MCF 10A (cell line): ENCODE results near the gene PPP6R2. TPM values are rescaled to one million over a fixed set of nuclear protein-coding genes. Genes with fewer than 3 reads are reported as not detected.

Experiments used
- BruUV-seq: library from RNA; stranded (reverse); fragments of 400-500 nt; replicated peaks from 2 replicates; lab custom pipeline; 2021; lab: Mats Ljungman, UMichigan
- CTCF ChIA-PET: fragments of 300-600 bp; sonication (Branson Sonifier 250); formaldehyde crosslinking; extraction: SDS; loops from one replicate; lab custom pipeline; 2021; ENCODE audit warnings: antibody characterized with exemption, inconsistent platforms; lab: Yijun Ruan, JAX
- POLR2A ChIA-PET: fragments of 300-600, 350-650 bp; sonication (Branson Sonifier 250); formaldehyde crosslinking; extraction: SDS; loops from one replicate; lab custom pipeline; 2020; ENCODE audit warnings: antibody characterized with exemption, inconsistent platforms; lab: Yijun Ruan, JAX
- DNase-seq: peaks from one replicate; pipeline ENCODE4 v3.0.0-alpha.2; 2018; ENCODE audit not compliant: unreplicated experiment
- H3K27ac Mint-ChIP-seq: one replicate; pipeline ENCODE4 v1.8.0; 2022; ENCODE audit warnings: mild to moderate bottlenecking, low read depth, mixed read lengths; ENCODE audit not compliant: unreplicated experiment
- H3K27me3 Mint-ChIP-seq: one replicate; pipeline ENCODE4 v1.8.0; 2022; ENCODE audit warnings: mixed read lengths; ENCODE audit not compliant: insufficient read depth, unreplicated experiment
- H3K36me3 Mint-ChIP-seq: one replicate; pipeline ENCODE4 v1.8.0; 2022; ENCODE audit warnings: mild to moderate bottlenecking, moderate library complexity, mixed read lengths; ENCODE audit not compliant: insufficient read depth, unreplicated experiment
- H3K4me1 Mint-ChIP-seq: one replicate; pipeline ENCODE4 v1.8.0; 2022; ENCODE audit warnings: mixed read lengths; ENCODE audit not compliant: insufficient read depth, unreplicated experiment
- H3K4me3 Mint-ChIP-seq: one replicate; pipeline ENCODE4 v1.8.0; 2022; ENCODE audit warnings: mild to moderate bottlenecking, moderate library complexity, mixed read lengths; ENCODE audit not compliant: unreplicated experiment
- H3K9me3 Mint-ChIP-seq: one replicate; pipeline ENCODE4 v1.8.0; 2022; ENCODE audit warnings: mixed read lengths; ENCODE audit not compliant: unreplicated experiment
- CTCF ChIP-seq: fragments of 200-600 bp; IDR thresholded peaks from one replicate; pipeline ENCODE4 v1.8.0; 2022; ENCODE audit warnings: antibody characterized with exemption, mild to moderate bottlenecking; ENCODE audit not compliant: unreplicated experiment
- intact Hi-C: fragments of 100-400 bp; cut with micrococcal nuclease; formaldehyde crosslinking; loops from 2 replicates; pipeline ENCODE4 v1.14.1; 2022
- total RNA-seq: library from RNA; stranded (reverse); gene quantifications from 2 replicates; pipeline ENCODE4 v1.2.3, GENCODE V29; 2022

Gene PPP6R2
- total RNA-seq, 1 experiment from 2014 or later: 30.1 TPM

DNA sequence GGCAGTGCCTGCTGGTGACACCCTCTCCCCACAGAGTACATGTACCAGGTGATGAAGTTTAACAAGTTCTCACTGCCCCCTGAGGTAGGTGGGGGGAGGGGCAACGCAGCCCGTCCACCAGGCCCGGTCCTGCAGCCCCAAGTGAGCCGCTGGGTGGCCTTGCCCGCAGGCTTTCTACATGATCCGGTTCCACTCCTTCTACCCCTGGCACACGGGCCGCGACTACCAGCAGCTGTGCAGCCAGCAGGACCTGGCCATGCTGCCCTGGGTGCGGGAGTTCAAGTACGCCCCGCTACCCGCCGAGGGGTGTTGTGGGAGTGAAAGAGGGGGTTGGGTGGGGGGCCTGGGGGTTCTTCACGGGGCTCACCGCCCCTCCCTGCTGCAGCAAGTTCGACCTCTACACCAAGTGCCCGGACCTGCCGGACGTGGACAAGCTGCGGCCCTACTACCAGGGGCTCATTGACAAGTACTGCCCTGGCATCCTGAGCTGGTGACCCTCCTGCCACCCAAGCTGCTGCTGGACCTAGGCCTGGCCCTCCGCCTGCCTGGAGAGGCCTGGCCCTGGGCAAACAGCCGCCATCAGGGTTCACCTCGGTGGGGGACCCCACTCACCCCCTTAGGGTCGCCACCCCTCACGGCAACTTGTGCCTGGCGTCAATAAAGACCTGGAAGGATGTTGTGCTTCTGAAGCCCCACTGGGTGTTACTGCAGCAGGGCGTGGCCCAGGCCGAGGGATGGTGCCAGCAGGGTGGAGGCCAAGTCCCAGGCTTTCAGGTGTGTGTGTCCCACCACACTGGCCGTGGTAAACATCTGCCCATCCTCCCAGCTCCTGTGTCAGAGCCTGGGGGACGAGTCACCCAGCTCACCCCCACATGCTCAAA lies 146.5 kb downstream of the PPP6R2 start:
- no peak for TF ChIP-seq CTCF
- ChIA-PET POLR2A (no interaction called here), CTCF (interaction anchor here (0.9 kb wide), 1 partner anchor 9 kb away, joined by 4 read pairs; no protein-coding TSS in a partner anchor)
- Mint-ChIP-seq H3K36me3 (no peaks in the 10 kb centered on the region), H3K4me3 (no peak overlapping the region), H3K9me3 (no peaks in the 10 kb centered on the region), H3K27ac (no peak overlapping the region), H3K27me3 (no peaks in the 10 kb centered on the region), H3K4me1 (peaks cover 15% of the 10 kb centered on the region)
- no peak for DNase-seq
- no TSS peak for BruUV-seq
- intact Hi-C loops: loop anchor here (10.0 kb wide), 1 partner anchor 345 kb away; no protein-coding TSS in a partner anchor

GRCh38 chr22:50490531-50491308 lies 147.6 kb downstream of the PPP6R2 start:
- intact Hi-C loops: loop anchor here (10.0 kb wide), 1 partner anchor 346 kb away; no protein-coding TSS in a partner anchor
- ChIA-PET CTCF (interaction anchor here (0.7 kb wide), 1 partner anchor 26 kb away, joined by 3 read pairs; no protein-coding TSS in a partner anchor), POLR2A (no interaction called here)

More at GRCh38 chr22:50490531-50491308, 147.6 kb downstream of the PPP6R2 start:
- Mint-ChIP-seq H3K36me3 (no peaks in the 10 kb centered on the region), H3K27ac (no peak overlapping the region), H3K9me3 (no peaks in the 10 kb centered on the region), H3K27me3 (no peaks in the 10 kb centered on the region), H3K4me3 (no peak overlapping the region), H3K4me1 (peaks cover 7% of the 10 kb centered on the region)
- no peak for TF ChIP-seq CTCF
- DNase-seq: no peak
- no TSS peak for BruUV-seq

Other genes starting within 250 kb of the PPP6R2 start
- gene PANX2, start 172.6 kb upstream of the PPP6R2 start, total RNA-seq: 0.77 and 2.7 TPM in 2 replicates
- gene TRABD, start 157.4 kb upstream of the PPP6R2 start, total RNA-seq: 60.6 and 63.8 TPM in 2 replicates
- gene SELENOO, start 142.3 kb upstream of the PPP6R2 start, total RNA-seq: 16.1 and 21.9 TPM in 2 replicates
- gene TUBGCP6, start 98.3 kb upstream of the PPP6R2 start, total RNA-seq: 27.6 and 27.9 TPM in 2 replicates
- 27.5 and 29.2 TPM in 2 replicates for gene HDAC10, start 92.1 kb upstream of the PPP6R2 start, total RNA-seq
- 24.9 and 25.0 TPM in 2 replicates for gene MAPK12, start 81.6 kb upstream of the PPP6R2 start, total RNA-seq
- gene MAPK11, start 72.9 kb upstream of the PPP6R2 start, total RNA-seq: 10.4 and 11.9 TPM in 2 replicates
- 199 and 200 TPM in 2 replicates for gene PLXNB2, start 35.7 kb upstream of the PPP6R2 start, total RNA-seq
- gene DENND6B, start 16.3 kb upstream of the PPP6R2 start, total RNA-seq: 4.0 and 5.5 TPM in 2 replicates
- 82.1 and 106 TPM in 2 replicates for gene SBF1, start 131.7 kb downstream of the PPP6R2 start, total RNA-seq
- 35.4 and 39.7 TPM in 2 replicates for gene ADM2, start 138.2 kb downstream of the PPP6R2 start, total RNA-seq
- gene MIOX, start 143.5 kb downstream of the PPP6R2 start, total RNA-seq: 0.63 and 1.6 TPM in 2 replicates
- gene LMF2, start 164.4 kb downstream of the PPP6R2 start, total RNA-seq: 49.4 and 50.9 TPM in 2 replicates
- gene NCAPH2, start 164.9 kb downstream of the PPP6R2 start, total RNA-seq: 31.6 and 39.8 TPM in 2 replicates
- 2.4 and 5.4 TPM in 2 replicates for gene SCO2, start 182.3 kb downstream of the PPP6R2 start, total RNA-seq
- gene TYMP, start 186.7 kb downstream of the PPP6R2 start, total RNA-seq: 41.0 and 54.4 TPM in 2 replicates
- gene KLHDC7B, start 202.6 kb downstream of the PPP6R2 start, total RNA-seq: 0.98 and 4.1 TPM in 2 replicates
- 0.82 and 1.2 TPM in 2 replicates for gene SYCE3, start 219.6 kb downstream of the PPP6R2 start, total RNA-seq
- gene CPT1B, start 235.1 kb downstream of the PPP6R2 start, total RNA-seq: 52.2 and 57.3 TPM in 2 replicates
- gene CHKB, start 239.5 kb downstream of the PPP6R2 start, total RNA-seq: 51.4 and 60.6 TPM in 2 replicates